GM21526 (cell line): Measurements from ENCODE around the gene COL24A1.

Experiments used
- ATAC-seq: cut with Tn5 transposase; IDR thresholded peaks from one replicate; pipeline ENCODE4 v1.9.1; 2021; ENCODE audit warnings: moderate library complexity; ENCODE audit not compliant: unreplicated experiment, low FRiP score

The COL24A1 gene

DNA sequence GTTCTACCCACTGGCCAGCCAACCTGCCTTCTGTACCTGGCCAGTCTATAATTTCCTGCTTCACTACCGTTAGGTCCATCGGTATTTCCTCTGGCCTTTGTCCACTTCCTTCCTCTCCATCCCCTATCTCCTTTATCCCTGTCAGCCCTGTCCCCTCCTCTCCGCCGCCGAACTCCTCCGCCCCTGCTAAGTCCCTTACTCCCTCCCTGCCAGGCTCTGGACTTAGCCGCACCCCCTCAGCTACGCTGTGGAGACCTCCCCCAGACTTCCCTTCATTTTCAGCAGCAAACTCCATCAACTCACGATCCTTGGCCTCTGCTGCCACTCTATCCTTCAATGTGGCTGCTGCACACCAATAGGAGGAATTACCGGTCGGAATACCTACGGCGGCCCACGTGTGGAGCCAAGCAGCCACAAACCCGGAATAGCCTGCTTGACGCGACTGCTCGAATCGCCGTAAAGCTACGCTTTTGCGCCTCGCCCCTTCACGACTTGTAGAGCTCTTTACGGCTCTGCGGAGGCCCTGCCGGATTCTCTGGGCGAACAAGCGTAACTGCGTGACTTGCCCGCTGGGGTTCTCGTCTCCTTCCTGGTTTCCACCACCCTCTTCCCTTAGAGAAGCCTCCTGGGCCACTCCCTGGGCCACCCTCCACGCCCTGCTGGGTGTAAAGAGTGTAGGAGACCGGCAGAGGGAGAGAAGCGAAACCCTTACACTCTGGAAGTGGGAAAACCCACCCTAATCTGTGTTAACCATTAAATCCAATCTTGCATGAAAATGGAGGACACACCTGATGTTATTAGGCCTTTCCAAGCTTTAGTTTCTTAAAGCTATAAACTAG is 448.4 kb downstream of the COL24A1 start, which contains the start of gene ZNHIT6:
Gene ZNHIT6 (minus strand): TSS at position 444 of the 839 bp plus-strand sequence. CDS start 149 bp downstream, at position 295.
- peak; percentile 86 for ATAC-seq

DNA sequence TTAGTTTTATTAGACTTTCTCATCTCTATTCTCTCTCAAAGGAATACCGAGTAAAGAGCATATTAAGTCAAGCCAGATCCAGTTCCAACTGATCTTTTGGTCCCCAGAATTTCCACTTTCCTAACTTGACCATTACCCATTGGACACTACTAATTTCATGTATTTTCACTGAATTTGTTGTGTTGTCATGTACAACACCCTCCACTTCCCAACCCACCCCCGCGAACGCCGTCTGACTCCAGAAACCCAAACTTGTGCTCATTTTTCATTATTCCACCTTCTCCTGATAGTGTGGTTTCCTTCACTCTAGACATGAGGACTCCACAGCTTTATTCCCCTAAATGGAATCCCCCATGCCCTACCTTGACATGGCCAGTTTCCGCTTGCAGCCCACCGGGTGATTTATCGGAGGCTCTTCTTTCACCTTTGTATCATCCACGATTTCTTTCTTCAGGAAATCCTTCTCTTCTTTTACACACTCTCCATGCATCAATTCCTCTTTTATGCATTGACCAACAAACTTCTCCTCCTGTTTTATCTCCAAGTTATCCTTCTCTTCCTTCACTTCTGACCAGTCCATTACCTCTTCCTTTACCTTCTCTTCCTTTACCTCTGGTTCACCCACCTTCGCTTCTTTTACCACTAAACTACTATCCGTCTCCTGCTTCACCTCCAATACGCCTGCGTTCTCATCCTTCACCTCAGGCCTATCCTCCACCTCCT is 449.1 kb downstream of the COL24A1 start:
- no peak for ATAC-seq

DNA sequence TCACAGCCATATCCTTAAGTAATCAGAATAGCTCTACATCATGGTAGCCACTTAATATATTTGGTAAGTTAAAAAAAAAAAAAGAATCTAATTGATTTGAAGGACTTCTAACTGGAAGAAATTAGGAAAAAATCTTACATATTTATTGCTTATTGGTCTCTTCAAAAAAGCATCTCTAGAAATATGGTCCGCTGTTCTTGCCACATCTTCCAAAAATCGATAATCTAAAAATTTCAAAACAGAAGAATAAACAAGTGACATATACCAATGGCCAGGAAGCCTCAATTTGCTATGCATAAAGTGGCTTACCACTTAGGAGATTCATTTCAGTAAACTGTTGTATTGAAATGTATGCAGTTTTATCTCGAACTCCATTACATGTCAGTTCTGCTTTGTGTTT is 450.6 kb downstream of the COL24A1 start:
- no peak for ATAC-seq

DNA sequence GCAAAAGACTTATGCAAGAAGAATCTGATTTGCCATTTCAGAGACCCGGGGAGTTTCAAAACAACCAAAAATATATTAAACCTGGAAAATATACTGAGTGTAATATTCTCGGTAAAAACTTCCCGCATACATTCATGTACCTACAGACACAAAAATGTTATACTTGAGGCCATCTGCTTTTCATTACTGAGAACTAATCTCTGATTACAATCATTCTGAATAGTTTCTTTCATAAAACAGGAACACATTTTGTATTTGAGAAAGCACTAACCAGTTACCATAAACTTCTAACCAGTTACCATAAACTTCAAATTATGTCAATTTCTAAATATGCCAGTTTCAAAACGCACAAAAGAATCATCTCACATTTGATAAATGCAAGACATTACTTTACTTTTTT is 456.1 kb downstream of the COL24A1 start:
- ATAC-seq = no peak

DNA sequence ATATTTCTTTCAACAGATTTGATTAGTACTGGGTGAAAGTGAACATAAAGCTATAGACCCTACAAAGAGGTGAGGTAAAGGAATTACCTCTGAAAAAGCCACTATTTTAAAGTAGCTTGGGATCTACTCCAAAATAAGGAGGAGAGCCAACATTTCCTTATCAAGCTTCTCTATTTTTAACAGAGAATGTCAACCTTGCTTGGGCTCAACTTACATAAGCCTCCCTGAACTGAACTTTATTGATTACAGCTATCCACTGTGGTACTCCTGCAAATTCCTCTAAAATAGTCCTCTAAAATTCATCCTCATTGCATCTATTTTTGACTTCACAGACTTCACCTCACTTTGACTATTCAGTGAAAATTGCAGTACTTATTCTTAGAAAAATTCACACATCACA is 458.7 kb downstream of the COL24A1 start:
- ATAC-seq = no peak

DNA sequence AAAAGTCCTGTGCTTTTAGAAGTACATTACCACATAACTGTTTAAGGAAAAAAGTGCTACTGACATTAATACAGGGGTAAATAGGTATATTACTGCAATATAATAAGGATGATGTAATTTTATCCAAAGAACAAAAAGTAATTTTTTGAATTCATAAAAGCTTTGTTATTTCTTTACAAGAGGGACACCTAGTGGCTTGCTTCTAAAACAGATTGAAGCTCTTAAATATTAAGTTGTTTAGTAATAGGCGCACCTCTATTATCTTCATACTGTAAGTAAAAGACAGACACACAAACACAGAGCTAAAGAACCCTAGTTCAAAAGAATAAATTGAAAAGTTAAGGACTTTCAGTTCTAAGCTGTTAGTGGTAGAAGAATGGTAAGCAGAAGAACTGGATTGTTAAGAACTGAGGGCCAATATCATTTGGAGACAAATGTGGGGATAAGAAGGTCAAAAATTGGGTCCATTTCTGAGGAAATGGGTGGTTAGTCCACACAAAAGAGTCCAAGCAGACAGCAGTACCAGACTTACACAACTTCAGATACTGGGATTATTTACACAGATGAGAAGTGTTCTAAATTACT is 463.8 kb downstream of the COL24A1 start:
- no peak for ATAC-seq

DNA sequence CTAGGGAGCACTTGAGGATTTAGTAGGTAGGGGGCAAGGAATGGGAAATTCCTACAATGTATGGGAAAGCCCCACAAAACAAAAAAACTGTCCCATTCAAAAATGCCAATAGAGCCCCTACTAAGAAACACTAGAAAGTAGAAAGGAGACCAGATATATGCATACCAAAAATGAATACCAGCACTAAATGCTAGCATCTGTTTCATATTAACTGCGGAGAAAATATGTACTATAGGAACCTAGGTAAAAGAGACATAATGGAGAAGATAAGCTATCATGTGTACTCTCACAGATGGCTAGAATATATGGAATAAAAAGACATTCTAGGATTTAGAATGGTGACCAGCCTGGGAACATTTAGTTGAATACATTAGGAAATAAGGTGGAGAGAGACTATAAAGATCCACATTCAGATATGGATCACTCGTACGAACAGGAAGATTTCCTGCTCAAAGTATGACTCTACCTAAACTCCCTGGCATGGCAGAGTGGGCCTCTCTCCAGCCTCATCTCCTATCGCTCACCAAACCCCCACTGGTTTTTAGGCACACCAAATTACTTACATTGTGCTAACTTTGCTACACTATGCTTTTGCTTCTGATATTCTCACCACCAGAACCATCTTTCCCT is 466.7 kb downstream of the COL24A1 start:
- ATAC-seq = no peak

DNA sequence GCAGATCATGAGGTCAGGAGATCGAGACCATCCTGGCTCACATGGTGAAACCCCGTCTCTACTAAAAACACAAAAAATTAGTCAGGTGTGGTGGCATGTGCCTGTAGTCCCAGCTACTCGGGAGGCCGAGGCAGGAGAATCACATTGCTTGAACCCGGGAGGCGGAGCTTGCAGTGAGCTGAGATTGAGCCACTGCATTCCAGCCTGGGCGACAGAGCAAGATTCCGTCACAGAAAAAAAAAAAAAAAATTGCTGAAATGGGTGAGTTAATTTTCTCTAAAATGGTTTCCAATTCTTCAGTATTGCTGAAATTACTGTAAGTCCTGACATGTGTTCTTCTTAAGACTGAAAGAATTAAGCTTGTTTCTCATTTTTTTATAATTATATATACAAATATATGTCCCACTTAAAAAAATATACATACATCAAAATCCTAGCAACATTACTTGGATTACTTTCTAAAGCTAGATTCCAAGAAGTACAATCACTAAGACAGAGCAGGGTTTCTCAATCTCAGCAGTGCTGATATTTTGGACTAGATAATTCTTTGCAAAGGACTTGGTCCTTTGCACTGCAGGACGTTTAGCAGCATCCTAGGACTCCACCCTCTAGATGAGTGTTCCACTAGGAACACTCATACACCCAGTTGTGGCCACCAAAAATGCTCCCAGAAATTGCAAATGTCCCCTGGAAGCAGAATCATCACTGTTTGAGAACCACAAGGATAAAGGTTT is 473.1 kb downstream of the COL24A1 start:
- ATAC-seq = no peak

DNA sequence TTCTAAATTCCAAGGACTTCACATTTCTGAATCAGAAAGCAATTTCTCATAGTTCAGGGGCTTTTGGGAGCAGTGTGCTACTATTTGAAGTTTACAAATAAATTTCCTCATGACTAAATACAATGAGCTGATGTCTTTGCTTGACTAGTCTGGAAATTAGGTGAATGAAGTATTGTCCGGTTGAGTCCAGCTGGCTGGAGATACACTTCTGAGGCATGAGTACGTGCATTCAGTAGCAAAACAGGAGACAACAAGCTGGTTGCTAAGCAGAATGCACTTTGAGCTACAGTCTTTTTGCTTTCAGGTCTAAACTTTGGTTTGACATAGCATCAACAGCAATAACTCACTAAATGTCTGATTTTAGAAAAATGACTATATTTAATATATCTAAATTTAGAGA is 475.5 kb downstream of the COL24A1 start:
- ATAC-seq = no peak
